ENCODE data around the gene PEAK1.
"Not testable (repeated sequence)": the region's sequence is repeated elsewhere in the genome, so short reads cannot be mapped to it uniquely, and the experiment has no call there.

Gene PEAK1

DNA sequence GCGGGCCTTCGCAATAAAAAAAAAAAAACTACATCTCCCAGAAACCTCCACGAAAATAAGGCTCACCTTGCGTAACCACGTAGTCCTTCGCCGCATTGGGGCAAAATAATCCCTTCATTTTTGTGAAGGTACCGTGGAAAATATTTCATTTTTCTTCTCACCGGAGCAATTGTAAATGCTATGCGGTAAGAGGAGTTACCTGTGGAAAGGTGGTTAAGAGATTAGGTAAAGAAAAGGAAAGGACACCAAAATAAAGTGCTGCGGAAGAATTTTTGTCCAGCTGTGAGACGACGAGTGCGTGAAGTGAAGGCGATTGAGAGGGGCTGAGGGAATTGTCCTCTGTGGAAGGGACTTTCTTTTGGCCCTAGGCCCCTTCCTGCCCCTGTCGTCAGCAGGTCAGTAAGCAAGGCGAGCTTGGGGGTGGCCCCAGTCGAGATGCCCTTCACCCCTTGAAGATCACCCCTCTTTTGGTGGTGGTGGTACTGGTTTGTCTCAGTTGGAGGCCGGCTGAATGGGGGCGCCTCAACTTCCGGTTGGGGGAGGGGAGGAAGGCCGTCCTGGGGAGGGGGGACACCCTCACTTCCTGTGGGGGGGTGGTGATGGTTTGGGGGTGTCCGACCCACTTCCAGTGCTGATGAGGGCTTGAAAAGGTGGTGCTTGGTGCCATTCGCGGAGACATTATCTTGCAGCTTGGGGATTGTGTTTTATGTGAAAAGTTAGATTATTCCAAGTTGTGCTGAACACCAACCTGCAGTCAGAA is 886 bp upstream of the PEAK1 start, which contains the start of gene HMG20A:
TSS of gene HMG20A (plus strand) at position 279 of the 760 bp plus-strand sequence. CDS start 37,520 bp downstream, outside the sequence.
- peak; percentile 15 for DNase-seq

DNA sequence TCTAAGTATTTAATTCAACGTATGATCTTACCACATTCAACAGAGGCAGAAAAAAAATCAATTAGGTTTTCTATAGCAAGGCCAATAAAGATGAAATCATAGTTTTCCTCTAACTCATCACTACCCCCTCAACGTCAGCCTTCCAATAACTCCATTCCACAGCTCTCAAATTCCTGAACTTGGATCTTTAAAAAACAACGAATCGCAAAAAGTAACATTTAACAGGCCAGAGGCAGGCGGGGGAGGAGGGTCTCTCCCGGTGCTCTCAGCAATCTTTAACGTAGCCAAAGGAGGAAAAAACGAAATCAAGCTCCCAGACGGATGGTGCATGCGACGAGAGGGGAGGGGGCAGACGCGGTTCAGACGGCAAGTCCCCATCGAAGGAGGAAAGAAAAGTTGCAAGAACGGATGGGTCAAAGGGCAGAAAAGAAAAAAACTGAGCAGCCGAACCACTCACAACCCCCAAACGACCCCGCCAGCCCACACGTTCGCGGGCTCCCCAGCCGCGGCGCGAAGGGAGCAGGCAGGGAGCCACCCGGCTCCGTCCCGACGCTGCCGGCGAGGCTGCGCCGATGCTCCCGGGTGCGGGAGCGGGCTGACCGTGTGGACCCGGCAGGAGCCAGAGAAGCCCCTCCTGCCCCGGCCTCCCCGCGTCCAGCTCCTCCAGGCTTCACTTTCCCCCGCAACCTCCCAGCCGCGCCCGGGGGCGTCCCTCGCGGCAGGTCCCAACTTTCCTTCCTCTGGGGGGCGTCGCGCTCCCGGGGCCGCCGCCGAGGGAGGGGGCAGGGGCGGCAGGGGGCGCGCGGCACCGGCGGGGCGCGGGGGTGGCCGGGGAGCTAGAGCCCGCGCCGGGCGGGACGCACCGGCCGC is 703 bp downstream of the PEAK1 start:
- DNase-seq: peak; percentile 38

DNA sequence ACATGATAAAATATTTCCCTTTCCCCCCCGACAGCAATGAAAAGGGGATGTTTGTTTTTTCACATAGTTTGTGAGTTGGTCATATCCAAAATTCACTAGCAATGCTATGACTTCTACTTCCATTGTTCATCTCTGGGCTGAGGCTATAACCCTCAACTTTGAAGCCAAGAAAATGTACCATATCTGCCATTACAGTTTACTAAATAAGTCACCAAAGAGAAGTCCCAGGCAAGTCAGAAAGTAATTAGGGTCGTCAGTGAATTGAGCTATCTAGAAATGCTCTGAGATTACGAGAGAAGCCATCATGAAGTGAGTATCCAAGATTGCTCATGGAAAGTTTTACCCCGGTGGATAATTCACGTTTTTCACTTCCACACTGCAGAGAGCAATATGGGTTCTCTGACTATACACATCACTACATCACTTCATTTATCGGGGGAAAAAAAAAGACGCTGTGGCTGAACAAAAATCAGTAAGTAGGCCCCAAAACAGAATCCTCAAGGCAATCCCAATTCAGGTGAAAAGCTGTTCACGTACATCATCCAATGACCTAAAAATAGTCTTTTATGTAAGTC is 1.4 kb downstream of the PEAK1 start:
- no peak for DNase-seq

DNA sequence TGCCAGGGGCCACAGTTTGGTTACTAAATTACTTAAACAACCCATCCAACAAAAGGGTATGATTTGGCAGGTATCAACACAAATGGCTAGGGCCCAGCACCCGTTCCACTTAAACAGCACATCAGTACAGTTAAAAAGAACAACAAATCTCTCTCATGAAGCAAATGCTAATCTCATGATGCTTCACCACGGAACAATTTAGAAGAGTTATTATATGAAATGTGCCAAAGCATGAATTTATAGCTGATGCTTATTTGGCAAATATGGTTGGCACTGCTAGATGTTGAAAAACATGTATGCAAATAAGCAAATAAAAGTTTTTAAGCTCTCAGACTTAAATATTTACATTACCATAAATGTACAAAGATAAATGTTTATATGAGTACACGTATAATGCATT is 2.3 kb downstream of the PEAK1 start:
- DNase-seq: no peak

DNA sequence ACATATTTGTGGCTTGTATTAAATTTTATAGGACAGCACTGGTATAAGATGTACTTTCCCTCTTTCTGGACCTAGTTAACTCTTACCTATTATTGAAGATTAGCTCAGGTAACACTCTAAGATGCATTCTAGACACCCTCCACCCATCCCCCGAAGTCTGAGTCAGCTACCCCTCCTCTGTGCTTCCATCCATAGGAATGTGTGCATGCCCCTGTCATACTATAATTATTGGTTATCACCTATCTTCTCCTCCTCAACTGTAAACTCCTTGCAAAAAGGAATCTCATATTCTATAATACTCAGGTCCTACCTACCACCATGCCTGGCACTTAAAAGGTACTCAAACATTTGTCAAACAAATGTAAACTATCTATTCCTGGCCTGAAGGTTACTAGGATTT is 3.0 kb downstream of the PEAK1 start:
- DNase-seq: no peak

DNA sequence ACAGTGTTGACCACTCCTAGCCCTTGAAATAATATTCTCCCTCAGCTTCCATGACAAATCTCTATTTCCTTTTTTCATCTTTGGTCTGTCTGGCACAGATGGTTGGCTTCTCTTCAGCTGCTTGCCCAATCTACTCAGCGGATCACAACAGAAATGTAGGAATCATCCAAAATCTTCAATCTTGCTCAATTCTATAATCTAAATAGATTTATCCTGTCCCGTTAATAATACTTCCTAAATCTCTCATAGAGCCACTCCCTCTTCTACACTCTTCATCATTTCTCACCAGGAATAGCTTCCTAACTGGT is 3.8 kb downstream of the PEAK1 start:
- DNase-seq: no peak

DNA sequence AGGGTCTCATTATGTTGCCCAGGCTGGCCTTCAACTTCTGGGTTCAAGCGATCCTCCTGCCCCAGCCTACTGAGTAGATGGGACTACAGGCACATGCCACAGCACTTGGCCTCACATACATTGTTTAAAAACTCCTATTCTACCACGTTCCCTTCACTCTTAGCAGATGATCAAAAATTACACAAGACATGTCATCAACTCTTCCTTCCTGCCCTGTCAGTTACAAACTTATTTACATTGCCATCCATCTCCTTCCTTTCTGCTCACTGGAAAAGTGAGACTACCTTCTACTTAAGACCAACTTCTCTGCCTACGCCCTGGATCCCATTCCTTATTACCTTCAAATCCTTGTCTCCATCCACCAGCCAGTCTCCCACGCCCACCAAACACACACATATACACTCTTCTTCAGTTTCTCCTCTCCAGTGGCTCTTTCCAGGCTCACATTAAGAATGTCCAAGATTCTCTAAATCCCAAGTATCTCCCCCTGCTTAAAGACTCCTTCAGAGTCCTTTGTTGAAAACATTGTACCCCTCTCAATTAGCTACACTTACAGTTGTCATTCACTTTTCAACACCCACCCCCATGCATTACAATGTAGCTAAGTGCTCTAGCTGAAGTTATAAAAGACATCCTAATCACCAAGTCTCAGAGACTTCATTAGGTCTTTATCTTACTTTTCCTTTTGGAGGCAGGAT is 4.3 kb downstream of the PEAK1 start:
- no peak for DNase-seq

DNA sequence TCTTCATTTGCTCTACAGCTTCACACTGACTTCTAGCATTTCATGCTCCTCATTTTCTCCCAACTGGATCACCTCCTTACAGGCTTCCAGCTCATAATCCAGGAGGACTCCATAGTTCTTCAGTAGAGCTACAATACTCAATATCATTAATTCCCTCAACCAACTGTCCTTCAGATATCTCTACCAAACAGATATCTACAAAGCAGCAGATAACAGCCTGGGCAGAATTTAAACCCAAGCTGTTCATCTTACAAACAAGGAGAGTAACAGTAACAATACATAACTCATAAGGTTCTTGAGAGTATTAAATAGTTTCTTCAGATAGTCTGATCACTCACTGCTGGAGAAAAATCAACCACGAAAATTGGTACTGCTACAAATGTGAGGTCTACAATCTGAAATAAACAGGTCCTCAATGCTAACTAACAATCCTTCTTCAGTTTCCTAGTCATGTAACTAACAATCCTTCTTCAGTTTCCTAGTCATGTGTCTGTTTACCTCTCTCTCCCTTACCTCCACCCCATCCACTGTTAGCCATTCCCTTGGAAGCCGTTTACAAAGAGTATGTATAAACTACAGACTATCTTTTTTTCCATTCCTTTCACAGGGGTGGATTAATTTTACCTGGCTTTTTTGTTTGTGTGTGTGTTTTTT is 5.0 kb downstream of the PEAK1 start:
- no peak for DNase-seq

DNA sequence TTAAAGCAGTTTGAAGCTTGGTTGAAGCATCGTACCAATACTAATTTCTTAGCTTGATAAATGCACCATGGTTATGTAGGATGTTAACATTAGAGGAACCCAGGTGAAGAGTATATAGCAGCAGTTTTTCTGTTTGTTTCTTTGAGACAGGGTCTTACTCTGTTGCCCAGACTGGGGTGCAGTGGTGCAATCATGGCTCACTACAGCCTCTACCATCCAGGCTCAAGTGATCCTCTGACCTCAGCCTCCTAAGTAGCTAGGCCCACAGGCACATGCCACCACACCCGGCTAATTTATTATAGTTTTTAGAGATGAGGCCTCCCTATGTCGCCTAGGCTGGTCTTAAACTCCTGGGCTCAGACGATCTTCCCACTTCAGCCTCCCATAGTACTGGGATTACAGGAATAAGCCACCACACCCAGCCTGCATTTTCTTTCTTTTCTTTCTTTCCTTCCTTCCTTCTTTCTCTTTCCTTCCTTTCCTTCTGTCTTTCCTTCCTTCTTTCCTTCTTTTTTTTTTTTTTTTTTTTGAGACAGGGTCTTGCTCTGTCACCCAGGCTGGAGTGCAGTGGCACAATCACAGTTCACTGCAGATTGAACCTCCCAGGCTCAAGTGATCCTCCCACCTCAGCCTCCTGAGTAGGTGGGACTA is 6.1 kb downstream of the PEAK1 start:
- no peak for DNase-seq

DNA sequence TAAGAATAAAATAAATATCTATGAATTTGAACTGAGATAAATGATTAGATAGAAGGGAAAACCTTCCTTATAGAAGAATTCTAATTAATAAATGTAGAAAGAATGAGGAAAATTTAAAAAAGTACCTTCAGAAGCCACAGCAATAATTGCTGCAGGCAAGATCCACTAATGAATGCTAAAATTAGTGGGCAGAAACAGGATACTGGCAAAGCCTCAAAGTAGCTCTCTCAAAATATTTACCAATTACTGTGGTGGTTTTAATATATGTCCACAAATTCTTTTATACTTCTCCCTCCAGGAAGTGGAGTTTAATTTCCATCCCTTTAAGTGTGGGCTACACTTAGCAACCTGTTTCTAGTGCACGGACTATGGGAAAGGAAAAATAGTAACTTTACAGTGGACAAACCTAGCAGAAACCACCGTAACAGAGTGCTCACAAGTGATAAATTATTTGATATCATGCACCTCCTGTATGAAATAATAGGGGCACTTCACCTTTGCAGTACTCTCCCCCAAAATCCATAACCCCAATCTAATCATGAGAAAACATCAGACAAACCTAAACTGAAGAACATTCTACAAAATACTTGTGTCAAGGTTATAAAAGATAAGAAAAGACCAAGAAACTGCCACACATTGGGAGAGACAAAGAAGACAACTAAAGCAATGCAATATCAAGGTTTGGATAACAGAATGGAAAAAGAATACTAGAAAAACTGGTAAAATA is 6.8 kb downstream of the PEAK1 start:
- no peak for DNase-seq

DNA sequence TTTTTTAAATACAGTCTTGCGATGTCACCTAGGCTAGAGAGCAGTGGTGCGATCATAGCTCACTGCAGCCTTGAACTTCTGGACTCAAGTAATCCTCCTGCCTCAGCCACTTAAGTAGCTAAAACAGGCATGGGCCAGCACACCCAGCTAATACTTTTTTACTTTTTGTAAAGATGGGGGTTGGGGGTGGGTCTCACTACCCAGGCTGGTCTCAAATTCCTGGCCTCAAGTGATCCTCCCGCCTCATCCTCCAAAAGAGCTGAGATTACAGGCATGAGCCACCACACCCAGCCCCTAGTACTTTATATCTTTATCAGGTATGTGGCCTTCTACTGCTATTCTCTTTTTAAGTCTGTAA is 8.3 kb downstream of the PEAK1 start:
- DNase-seq: no peak

DNA sequence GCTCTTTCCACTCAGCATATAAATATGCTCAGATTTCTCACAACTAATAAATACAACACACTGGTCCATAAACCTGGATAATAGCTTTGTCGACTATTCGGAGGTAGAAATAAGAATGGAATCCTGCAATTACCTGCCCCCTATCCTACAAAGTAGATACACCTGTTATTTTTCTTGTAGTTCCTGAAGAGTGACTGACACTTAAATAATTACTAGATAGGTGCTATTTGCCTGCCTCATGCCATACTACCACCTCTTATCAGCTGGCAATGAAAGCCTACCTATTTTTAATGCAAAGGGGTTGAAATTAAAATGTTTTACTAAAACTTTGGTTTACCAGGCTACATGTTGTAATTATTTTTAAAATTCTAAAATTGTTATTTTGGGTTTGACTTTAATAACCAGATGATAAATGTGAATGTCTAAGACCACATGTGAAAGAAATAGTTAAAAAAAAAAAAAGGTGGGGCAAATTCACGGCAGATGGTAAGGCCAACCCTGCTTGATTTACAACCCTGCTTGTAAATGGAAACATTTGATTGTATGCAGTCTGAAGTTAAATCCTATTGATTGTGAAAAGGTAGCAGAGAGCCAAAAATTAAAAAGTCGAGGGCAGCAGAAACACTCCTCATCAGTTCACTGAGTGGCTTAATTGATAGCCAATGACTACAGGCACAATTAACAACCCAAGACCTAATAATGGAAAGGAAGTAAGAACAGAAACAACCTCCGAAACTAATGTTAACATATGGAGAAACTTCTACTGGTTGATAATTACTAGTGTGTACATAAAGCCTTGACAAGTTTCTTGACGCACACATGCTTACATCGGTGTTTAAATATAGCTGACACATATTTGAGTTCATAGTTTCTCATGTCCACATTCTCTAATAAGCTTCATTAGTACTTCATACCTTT is 8.9 kb downstream of the PEAK1 start:
- no peak for DNase-seq

DNA sequence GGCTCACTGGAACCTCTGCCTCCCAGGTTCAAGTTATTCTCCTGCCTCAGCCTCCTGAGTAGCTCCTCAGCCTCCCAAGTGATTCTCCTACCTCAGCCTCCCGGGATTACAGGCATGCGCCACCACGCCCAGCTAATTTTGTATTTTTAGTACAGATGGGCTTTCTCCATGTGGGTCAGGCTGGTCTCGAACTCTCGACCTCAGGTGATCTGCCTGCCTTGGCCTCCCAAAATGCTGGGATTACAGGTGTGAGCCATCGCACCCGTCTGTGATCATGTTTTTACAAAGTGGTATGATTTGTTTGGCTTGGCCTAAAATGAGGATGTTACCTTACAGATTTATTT is 9.8 kb downstream of the PEAK1 start:
- not testable (repeated sequence) for DNase-seq

DNA sequence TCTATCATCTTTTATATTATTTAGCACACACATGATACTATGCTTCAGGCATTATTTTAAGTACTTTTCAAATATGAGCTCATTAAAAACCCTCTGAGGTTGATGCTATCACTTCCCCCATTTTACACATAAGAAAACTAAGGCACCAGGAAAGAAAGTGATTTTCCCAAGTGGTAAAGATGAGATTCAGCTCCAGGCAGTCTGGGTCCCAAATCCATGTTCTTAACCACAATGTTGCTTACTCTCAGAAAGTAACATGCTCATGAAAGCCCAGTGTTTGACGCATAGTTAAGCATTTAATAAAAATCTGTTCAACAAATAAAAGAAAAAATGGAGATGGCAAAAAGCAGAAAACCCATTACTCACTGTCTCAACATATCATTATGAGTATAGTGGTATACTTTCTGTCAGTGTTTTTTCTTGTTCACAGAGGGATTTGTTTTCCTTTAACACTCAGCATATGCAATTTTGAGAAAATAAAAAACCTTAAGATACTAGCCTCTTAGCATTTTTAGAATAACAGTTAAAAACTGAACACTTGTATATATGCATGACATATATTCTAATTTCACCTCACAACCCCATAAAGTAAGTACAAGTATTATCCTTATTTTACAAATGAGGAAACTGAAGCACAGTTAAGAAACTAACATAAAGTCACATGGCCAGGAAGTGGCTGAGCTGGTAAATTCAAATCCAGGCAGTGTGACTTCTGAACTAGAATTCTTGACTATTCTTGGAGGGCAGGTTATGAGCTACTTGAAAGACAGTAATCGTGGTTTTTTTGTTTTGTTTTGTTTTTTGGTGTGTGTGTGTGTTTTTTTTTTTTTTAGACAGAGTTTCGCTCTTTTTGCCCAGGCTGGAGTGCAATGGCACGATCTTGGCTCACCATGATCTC is 10.4 kb downstream of the PEAK1 start:
- no peak for DNase-seq

DNA sequence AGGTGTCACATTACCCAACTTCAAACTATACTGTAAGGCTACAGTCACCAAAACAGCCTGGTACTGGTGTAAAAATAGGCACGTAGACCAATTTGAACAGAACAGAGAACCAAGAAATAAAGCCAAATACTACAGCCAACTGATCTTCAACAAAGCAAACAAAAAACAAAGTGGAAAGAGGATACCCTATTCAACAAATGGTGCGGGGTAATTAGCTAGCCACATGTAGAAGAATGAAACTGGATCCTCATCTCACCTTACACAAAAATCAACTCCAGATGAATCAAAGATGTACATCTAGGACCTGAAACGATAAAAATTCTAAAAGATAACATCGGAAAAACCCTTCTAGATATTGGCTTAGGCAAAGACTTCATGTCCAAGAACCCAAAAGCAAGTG is 13.1 kb downstream of the PEAK1 start:
- no peak for DNase-seq

DNA sequence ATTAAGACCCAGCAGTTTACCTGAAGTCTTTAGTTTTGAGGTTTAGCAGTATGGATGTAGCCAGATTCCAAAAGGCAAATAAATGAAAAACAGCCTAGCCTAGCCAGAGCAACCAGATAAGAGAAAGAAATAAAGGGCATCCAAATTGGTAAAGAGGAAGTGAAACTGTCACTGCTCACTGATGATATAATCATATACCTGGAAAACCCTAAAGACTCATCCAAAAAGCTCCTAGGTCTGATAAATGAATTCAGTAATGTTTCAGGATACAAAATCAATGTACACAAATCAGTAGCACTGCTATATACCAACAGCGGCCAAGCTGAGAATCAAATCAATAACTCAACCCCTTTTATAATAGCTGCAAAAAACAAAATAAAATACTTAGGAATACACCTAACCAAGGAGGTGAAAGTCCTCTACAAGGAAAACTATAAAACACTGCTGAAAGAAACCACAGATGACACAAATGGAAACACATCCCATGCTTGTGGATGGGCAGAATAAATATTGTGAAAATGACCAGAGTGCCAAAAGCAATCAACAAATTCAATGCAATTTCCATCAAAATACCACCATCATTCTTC is 13.6 kb downstream of the PEAK1 start:
- not testable (repeated sequence) for DNase-seq

DNA sequence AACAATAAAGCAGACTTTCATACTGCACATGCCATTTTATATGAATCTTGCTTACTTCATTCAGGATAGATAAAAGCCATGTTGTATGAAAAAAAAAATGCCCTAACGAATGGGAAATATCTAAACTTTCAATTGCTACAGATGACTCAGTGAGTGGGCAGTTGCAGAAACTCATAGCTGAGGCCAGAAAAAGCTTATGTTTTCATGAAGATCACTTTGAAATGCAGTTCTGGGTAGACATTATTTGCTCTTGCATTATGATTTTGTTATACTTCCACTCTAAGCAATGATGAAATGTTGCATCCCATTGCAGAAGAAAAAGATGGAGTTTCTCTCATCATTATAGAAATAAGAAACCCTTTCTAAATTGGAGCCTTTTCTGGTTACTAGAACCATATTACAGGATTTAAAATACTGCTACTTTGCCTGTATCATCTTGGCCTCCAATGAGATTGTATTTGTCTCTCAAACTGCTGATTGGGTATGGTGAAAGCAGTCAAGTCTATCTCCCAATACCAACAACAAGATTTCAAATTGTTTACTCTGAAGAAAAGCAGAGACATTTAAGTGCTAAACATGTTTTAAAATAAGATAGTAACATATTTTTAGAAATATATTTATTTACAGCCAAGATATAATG is 17.0 kb downstream of the PEAK1 start:
- no peak for DNase-seq

DNA sequence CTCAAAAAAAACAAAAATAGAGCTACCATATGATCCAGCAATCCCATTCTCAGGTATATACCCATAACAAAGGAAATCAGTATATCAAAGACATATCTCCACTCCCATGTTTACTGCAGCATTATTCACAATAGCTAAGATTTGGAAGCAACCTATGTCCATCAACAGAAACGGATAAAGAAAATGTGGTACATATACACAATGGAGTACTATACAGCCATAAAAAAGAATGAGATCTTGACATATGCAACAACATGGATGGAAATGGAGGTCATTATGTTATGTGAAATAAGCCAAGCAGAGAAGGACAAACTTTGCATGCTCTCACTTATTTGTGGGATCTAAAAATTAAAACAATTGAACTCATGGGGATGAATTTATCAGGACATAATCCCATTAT is 19.6 kb downstream of the PEAK1 start:
- DNase-seq: no peak

DNA sequence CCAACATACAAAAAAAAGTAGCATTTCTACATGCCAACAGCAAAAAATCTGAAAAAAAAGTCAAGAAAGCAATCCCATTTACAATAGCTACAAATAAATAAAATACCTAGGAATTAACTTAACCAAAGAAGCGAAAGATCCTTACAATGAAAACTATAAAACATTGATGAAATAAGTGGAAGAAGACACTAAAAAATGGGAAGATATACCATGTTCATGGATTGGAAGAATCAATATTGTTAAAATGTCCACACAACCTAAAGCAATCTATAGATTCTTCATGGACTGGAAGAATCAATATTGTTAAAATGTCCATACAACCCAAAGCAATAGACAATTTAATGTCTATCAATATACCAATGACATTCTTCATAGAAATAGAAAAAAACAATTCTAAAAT is 21.0 kb downstream of the PEAK1 start:
- no peak for DNase-seq
